ENCODE results near the gene ILDR1.
A peak's percentile ranks its signal among the peaks of the same experiment; 100 is the strongest.

Gene ILDR1

DNA sequence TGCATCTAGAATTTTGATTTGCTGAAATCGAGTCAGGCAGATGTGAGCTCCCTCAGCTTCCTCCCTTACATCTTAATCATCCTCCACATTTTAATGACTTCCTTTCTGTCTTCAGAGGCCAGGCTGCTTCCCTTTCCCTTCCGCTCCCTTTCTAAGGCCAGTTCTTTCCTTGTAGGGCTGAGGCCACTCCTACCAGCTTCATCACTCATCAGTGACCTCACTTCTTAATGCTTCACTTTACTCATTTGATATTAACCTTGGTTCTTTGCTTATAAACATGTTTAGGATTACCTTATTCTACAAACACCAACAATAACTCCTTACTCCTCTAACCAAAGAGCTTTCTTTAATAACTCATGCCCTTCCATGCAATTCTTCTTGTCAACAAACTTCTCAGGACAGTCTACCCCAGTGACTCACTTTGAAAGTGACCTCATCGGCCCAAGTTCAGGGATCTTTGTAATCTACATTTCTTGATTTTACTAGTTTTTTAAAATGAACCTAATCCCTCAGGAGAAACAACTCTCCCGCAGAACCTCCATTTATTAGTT, 23.9 kb downstream of the ILDR1 start:
- DNase-seq (ENCODE audit: low read depth) = peak; percentile 18
- H3K4me3 ChIP-seq (ENCODE audit: low read depth, low read length) = no peak overlapping the region

DNA sequence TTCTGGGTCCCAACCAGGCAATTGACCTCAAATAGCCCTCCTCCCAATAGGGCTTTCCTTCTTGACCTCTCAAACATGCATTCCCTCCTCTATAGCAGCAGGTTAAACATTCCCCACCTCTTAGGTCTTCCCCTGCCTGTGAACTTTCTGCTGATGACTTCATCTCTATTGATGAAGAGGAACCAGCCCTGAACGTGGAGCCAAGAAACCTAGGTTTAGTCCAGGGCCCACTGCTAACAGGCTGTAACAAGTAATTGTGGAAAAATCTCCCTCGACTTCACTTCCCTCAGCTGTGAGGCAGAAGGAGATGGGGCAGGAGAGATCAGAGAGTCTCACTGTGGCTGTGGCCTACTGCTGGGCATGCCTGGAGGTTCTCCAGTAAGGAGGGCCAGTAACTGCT, 24.7 kb downstream of the ILDR1 start:
- no peak overlapping the region for H3K4me3 ChIP-seq (ENCODE audit: low read depth, low read length)
- DNase-seq (ENCODE audit: low read depth) = no peak

DNA sequence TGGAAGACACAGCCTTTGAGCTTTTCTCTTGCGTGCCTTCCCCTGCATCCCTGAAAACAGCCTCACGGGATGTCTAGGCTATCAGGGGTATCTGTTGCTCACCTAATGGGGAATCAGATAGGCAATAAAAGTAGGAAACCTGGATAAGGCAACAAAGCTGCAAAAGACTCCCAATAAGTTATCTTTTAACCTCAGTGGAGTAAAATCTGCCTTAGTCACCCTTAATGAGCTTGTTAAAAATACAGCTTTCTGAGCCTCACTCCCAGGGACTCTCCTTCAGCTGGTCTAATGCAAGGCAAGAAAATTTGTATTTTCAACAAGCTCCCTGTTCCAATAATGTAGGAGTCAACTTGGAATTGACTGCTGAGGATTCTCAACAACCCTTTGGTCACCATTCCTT, 25.6 kb downstream of the ILDR1 start:
- no peak for DNase-seq (ENCODE audit: low read depth)
- H3K4me3 ChIP-seq (ENCODE audit: low read depth, low read length) = no peak overlapping the region

- no peak overlapping the region for H3K4me3 ChIP-seq (ENCODE audit: low read depth, low read length)
- DNase-seq (ENCODE audit: low read depth) = peak; percentile 25
These were observed 26.6 kb downstream of the ILDR1 start for GRCh38 chr3:121995161-121996137.

DNA sequence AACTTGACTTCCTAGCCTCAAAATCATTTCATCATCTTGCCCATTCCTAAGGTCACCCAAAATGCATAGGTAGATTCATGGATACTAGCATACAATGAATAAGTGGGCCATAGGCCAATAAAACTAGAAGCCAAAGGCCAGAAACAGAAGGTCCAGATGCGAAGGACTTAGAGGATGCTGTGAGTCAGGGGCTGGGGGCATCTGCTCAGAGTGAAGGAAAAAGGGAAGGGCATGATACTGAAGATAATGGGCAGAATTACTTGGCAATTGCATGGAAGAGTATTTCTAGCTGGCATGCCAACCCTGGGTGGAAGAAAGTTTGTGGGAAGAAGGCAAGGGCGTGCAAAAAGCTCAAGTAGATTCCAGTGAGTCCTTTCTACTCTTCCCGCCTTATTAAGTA, 27.5 kb downstream of the ILDR1 start:
- H3K4me3 ChIP-seq (ENCODE audit: low read depth, low read length) = no peak overlapping the region
- DNase-seq (ENCODE audit: low read depth) = no peak

- no peak for DNase-seq (ENCODE audit: low read depth)
- H3K4me3 ChIP-seq (ENCODE audit: low read depth, low read length) = no peak overlapping the region
These were observed 29.2 kb downstream of the ILDR1 start for GRCh38 chr3:121992601-121993560.

DNA sequence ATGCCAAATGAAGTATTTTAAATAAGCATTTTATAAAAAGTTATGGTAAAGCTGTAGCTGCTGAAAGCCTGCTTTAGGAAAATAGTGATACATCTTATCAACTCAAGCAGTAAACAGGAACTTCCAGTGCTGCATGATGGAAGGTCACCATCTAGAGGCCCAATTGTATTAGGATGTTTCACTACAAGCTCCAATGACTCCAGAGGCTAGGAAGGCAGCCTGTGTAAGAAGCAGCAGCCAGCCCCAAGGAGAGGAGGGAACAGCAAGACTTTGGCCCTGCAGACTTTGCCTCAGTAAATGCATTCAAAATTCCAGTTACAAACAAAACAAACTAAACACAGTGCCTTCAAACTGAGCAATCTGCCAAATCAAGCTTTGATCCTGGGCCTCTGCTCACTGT, 32.1 kb downstream of the ILDR1 start:
- DNase-seq (ENCODE audit: low read depth) = no peak
- no peak overlapping the region for H3K4me3 ChIP-seq (ENCODE audit: low read depth, low read length)

DNA sequence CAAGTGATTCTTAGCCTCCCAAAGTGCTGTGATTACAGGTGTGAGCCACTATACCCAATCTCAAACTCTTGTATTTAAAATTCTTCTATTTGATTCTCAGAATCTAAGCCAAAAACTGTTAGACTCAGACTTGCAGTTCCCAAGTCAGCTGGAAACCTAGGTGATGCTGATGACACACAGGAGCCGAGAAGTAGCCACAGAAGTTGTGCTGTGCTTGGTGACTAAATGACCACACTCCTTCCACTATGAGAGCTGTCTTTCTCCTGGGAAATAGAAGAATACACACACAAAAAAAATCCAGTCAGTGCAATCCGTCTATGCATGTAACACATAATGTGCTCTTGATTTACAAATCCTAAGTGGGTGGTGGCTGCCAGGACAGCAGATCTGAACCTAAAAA, 33.9 kb downstream of the ILDR1 start:
- no peak overlapping the region for H3K4me3 ChIP-seq (ENCODE audit: low read depth, low read length)
- DNase-seq (ENCODE audit: low read depth) = no peak

DNA sequence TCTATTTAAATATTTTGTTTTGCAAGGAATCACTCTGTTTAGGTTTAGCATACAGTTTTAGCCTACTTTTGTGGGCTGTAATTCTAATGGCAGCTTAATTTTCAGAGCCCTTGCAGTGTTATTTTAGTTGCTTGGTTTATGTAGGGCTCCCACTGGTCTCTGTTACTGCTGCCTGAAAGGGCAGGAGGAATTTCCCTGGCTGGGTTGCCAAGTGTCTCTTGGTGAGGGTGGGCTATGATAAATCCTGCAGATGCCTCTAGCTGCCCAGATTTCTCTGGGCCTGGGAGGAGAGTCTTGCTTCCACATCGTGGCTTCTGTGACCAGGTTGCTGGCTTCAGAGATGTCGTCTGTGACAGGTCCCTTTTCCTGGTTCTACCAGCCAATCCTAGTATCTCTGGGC, 36.2 kb downstream of the ILDR1 start:
- no peak overlapping the region for H3K4me3 ChIP-seq (ENCODE audit: low read depth, low read length)
- no peak for DNase-seq (ENCODE audit: low read depth)

DNA sequence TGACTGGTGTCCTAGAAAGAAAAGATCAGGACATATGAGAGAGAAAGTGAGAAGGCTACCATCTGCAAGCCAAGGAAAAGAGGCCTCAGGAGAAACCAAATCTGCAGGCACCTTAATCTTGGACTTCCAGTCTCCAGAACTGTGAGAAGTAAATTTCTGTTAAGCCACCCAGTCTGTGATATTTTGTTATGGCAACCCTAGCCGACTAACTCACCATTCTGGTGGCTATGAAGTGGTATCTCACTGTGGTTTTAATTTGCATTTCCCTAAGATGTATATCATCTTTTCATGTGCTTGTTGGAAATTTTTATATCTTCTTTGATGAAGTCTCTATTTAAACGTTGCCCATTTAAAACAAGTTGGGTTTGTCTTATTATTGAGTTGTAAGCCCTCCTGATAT, 40.6 kb downstream of the ILDR1 start:
- DNase-seq (ENCODE audit: low read depth) = no peak
- H3K4me3 ChIP-seq (ENCODE audit: low read depth, low read length) = no peak overlapping the region

DNA sequence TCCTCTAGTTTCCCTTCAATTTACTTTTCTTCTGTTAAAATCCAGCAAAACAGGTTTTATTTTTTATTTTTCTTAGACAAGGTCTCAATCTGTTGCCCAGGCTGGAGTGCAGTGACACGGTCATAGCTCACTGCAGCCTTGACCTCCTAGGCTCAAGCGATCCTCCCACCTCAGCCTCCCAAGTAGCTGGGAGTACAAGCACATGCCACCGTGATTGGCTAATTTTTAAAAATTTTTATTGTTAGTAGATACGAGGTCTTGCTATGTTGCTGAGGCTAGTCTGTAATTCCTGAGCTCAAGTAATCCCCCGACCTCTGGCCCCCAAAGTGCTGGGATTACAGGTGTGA, 41.6 kb downstream of the ILDR1 start:
- DNase-seq (ENCODE audit: low read depth) = no peak
- H3K4me3 ChIP-seq (ENCODE audit: low read depth, low read length) = no peak overlapping the region

DNA sequence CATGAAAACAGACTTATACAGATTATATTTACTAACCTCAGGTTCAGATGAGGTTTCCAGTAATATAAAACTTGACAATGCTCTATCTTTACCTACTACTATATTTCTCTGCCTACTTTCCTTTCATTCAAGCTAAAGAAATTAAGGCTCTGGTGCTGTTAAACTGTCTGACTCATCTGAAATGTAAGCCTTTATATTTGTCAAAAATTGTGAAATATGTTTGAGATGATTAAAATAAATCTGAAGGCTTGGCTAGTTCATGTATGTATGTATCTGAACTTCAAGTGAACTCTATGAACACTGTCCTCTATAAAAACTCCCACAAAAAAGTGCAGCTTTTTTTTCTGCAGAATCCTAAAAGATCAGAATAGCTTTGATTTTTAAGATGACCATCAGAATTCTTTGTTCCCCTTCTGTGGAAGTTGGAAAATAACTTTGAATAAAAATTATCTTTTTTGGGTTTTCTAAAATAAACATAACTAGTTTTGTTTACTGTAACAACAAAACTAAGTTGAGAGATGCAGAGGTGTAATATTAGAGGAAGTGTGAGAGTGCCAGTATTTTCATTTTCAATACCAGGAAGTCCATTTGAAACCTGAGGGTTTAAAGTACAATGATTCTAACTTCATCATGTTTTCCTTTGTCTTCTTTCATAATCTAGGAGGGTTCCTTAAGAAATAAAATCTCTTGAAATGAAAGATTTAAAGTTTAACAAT, 42.2 kb downstream of the ILDR1 start:
- no peak overlapping the region for H3K4me3 ChIP-seq (ENCODE audit: low read depth, low read length)
- no peak for DNase-seq (ENCODE audit: low read depth)

DNA sequence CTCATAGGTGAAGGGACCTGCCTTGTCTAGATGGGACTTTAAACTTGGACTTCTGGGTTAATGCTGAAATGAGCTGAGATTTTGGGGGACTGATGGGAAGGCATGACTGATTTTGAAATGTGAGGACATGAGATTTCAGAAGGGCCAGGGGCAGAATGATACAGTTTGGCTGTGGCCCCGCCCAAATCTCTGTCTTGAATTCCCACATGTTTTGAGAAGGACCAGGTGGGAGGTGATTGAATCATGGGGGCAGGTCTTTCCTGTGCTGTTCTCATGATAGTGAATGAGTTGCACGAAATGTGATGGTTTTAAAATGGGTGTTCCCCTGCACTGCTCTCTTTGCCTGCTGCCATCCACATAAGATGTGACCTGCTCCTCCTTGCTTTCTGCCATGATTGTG, 42.8 kb downstream of the ILDR1 start:
- H3K4me3 ChIP-seq (ENCODE audit: low read depth, low read length) = no peak overlapping the region
- DNase-seq (ENCODE audit: low read depth) = no peak

DNA sequence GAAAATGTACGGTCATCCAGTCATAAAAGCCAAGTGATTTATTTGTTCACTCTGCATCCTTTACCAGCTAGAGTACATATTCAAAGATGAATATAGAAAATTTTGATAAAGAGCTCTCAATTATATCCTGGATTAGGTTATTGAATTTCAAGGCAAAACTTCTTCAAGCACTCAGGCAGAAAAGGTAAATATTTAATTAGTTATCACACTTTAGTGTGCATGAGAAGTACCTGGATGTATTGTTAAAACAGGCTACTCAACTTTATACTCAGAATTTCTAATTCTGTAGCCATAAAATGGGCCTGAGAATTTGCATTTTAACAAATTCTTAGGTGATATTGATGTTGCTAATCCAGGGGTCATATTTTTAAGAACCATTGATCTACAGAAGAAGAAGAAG, 45.3 kb downstream of the ILDR1 start:
- no peak for DNase-seq (ENCODE audit: low read depth)
- no peak overlapping the region for H3K4me3 ChIP-seq (ENCODE audit: low read depth, low read length)

DNA sequence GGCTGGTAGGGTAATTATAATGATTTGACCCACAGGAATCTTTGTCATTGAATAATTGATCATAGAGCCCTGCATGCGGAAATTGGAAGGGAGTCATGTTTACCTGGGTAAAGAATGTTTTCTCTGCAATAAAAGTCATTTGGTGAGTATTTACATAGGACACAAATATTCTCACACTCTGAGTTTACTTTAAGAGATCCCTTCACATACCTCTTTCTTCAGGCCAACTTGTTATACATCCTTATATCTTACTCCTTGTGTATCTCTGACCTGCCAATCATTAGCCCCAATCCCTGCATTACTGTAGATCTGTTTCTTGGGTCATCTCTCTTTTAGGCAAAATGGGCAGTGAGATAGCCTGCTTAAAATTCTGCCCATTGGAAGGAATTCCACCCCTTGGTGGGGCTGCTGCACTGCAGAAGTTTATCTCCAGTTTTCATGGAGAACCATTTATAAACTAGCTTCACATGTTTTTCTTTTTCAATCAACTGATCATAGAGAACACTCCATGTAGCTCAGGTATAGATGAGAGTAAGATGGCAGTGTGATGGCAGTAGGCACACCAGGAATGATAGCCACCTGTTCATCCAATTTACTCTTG, 46.2 kb downstream of the ILDR1 start:
- no peak for DNase-seq (ENCODE audit: low read depth)
- no peak overlapping the region for H3K4me3 ChIP-seq (ENCODE audit: low read depth, low read length)

DNA sequence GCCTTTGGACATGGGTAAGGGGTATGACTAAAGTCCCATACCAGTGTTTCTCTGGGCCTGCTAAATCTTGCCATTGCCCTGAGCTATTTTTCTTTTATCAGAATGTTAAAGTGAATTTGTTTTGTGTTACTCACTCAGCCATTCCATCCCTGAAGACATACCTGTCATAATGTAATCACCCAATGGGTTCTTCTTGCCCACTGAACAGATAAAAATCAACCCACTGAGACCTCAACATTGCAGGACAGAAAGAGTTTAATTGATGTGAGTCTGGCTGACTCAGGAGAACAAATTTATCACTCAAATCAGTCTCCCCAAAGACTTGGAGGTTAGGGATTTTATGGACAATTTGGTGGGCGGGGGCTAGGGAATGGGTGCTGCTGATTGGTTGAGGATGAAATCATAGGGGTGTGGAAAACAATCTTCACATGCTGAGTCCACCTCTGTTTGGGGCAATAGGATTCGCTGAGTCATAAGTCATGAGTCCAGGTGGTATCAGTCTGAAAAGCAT, 47.4 kb downstream of the ILDR1 start:
- DNase-seq (ENCODE audit: low read depth) = no peak
- no peak overlapping the region for H3K4me3 ChIP-seq (ENCODE audit: low read depth, low read length)

DNA sequence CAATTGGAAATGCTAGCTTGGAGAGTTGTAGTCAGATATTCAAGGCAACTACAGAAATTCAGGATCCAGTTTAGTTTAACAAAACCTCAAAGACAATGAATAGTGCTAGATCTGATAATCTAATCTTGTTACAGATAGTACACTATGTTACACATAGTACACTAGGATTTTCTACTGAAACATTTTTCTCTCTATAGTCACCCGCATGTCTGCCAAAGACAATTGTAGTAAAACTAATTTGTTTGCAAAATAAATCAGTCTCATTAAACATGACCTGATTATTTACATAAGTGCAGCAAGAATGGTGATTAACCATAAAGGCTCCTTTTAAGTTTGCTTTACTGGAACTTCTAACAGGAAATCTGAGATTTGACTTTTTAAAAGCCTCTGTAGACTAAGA, 52.0 kb downstream of the ILDR1 start:
- no peak overlapping the region for H3K4me3 ChIP-seq (ENCODE audit: low read depth, low read length)
- no peak for DNase-seq (ENCODE audit: low read depth)

DNA sequence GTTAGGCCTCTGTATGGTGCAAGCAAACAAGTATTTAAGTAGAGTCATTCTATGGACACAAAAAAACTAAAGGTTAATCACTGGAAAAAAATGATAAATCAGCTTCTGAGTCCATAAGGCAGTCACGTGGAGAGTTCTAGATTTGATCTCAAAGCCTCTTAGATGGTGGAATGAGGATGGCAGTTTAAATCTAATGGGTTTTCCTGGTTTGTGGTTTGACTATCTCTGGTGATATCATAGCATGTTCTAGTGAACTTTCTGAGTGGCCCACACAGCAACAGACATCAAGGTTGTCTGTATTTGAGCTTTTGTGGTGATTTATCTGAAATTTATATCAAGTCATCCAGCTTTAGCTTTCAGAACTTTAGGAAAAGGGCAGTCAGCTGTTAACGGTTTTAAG, 52.4 kb downstream of the ILDR1 start:
- H3K4me3 ChIP-seq (ENCODE audit: low read depth, low read length) = no peak overlapping the region
- DNase-seq (ENCODE audit: low read depth) = no peak

DNA sequence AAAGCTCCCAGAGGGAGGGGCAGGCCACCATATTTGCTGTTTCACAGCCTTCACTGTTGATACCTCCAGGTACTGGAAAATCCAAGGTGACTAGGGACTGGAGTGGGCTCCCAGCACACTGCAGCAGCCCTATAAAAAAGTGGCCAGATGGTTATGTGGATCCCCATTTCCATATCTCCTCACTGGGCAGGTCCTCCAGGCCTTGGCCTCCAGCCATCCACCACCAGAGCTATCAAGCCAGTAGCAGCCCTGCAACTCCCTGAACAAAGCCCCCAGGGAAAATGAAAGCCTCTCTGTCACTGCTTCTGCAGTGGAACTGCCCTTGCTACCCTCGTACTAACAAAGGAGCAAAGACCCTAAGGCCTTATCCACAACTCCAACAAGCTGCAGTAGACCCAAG, 58.4 kb downstream of the ILDR1 start:
- no peak for DNase-seq (ENCODE audit: low read depth)
- no peak overlapping the region for H3K4me3 ChIP-seq (ENCODE audit: low read depth, low read length)
